MM.1S (cell line): ENCODE data around the gene CDH5.

ENCODE experiments used
- DNase-seq: peaks from one replicate; pipeline ENCODE4 v3.0.0-alpha.2; 2015
- H2AFZ ChIP-seq: fragments of 300-600 bp; sonication (generic); 2 replicates; pipeline ENCODE4 v1.6.0; 2016; ENCODE audit warnings: antibody characterized with exemption, low read length
- H3F3A ChIP-seq: fragments of 300-600 bp; sonication (generic); 2 replicates; pipeline ENCODE4 v1.6.1; 2016; ENCODE audit warnings: mild to moderate bottlenecking, antibody characterized with exemption, low read length, moderate library complexity, mixed read lengths; ENCODE audit not compliant: insufficient read depth
- H3K27ac ChIP-seq: fragments of 300-600 bp; sonication (generic); 2 replicates; pipeline ENCODE4 v1.5.1; 2016; ENCODE audit warnings: mild to moderate bottlenecking, low read length
- H3K27me3 ChIP-seq: fragments of 300-600 bp; sonication (generic); replicated peaks from 2 replicates; pipeline ENCODE4 v1.6.0; 2016; ENCODE audit warnings: low read length; ENCODE audit not compliant: insufficient read depth
- H3K36me3 ChIP-seq: fragments of 300-600 bp; sonication (generic); replicated peaks from 2 replicates; pipeline ENCODE4 v1.6.1; 2016; ENCODE audit warnings: mild to moderate bottlenecking, low read length, mixed read lengths; ENCODE audit not compliant: insufficient read depth
- H3K4me1 ChIP-seq: fragments of 300-600 bp; sonication (generic); 2 replicates; pipeline ENCODE4 v1.6.1; 2016; ENCODE audit warnings: low read length, mixed read lengths
- H3K4me2 ChIP-seq: fragments of 300-600 bp; sonication (generic); 2 replicates; pipeline ENCODE4 v1.6.0; 2016; ENCODE audit warnings: low read depth, low read length
- H3K4me3 ChIP-seq: fragments of 300-600 bp; sonication (generic); 2 replicates; pipeline ENCODE4 v1.5.1; 2016; ENCODE audit warnings: low read length, mixed read lengths
- H3K79me2 ChIP-seq: fragments of 300-600 bp; sonication (generic); 2 replicates; pipeline ENCODE4 v1.6.1; 2016; ENCODE audit warnings: mixed run types, low read length, mixed read lengths
- H3K9ac ChIP-seq: fragments of 300-600 bp; sonication (generic); 2 replicates; pipeline ENCODE4 v1.6.1; 2016; ENCODE audit warnings: low read length, mixed read lengths
- H3K9me2 ChIP-seq: fragments of 300-600 bp; sonication (generic); replicated peaks from 2 replicates; pipeline ENCODE4 v1.6.1; 2016; ENCODE audit warnings: mild to moderate bottlenecking, low read length, mixed read lengths; ENCODE audit not compliant: insufficient read depth
- H3K9me3 ChIP-seq: fragments of 300-600 bp; sonication (generic); replicated peaks from 2 replicates; pipeline ENCODE4 v1.6.1; 2016; ENCODE audit warnings: mild to moderate bottlenecking, low read length, mixed read lengths; ENCODE audit not compliant: insufficient read depth
- H4K20me1 ChIP-seq: fragments of 300-600 bp; sonication (generic); 2 replicates; pipeline ENCODE4 v1.6.1; 2016; ENCODE audit warnings: mild to moderate bottlenecking, low read length, moderate library complexity, mixed read lengths; ENCODE audit not compliant: insufficient read depth
- EZH2 ChIP-seq: fragments of 300-600 bp; sonication (generic); optimal IDR thresholded peaks from 2 replicates; pipeline ENCODE3; 2017; ENCODE audit warnings: low read depth, mild to moderate bottlenecking, antibody characterized with exemption, low read length, mixed read lengths
- EZH2phosphoT487 ChIP-seq: fragments of 300-600 bp; sonication (generic); IDR thresholded peaks from 2 replicates; pipeline ENCODE4 v1.6.1; 2018; ENCODE audit warnings: antibody characterized with exemption, low read length
- TF ChIP-seq, protein P1 (sequence below): fragments of 300-600 bp; sonication (generic); IDR thresholded peaks from 2 replicates; pipeline ENCODE4 v1.5.1; 2016; ENCODE audit warnings: antibody characterized with exemption, low read length, mixed read lengths

Gene CDH5

DNA sequence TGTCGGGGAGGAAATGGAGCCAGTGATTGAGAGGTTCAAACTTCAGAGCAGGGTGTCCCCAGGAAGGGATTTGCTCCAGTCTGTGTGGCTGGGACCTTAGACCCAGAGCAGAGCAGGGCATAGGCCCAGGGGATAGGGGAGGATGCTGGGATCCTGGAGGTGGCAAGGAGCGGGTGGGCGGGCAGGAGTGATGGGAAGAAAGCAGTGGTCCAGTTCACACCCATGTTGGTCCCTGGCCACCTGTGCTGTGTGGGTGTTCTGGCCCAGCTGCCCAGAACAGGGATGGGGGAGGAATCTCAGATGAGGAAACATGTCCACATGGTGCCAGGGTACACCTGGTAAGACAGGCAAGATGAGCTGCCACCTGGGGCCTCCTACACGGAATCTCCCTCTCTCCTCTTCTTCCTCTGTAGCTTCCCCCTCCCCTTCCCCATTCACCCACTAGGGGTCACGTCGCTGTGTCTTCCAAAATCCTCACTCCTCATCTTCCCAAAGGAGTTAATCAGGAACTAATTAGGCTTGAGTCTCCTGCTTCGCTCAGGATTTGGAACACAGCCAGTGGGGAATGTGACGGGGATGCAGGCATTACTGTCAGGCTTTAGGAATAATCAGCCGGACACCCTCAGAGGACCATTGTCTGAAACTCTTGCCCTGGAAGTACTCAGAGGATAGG is 62.9 kb downstream of the CDH5 start:
- no peak for DNase-seq

DNA sequence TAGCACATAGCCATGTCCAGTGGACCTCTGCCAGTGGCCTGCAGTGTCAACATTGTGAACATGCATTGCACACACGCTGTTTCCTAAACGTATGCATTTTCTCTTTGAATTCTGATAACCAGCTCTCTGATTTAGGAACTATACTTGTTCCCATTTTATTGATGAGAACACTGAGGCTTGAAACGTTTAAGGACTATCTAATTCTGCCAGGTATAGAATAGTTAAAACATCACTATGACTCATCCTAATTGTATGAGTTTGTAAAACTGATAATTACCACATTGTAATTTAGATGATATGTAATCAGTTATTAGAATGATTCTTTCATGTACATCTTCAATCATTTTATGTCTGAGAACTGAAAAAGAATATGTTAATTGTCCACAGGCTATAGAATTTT is 63.7 kb downstream of the CDH5 start:
- Histone ChIP-seq H3K4me1 (no peaks in the 10 kb centered on the region), H3K27me3 (peaks cover 29% of the 10 kb centered on the region)

More for the DNA sequence above, 62.9 kb downstream of the CDH5 start:
- H3F3A ChIP-seq = no peaks in the 10 kb centered on the region
- H2AFZ ChIP-seq = no peak overlapping the region
- H3K36me3 ChIP-seq = no peaks in the 10 kb centered on the region
- H3K4me2 ChIP-seq = no peak overlapping the region
- H3K27ac ChIP-seq = no peak overlapping the region
- no peaks in the 10 kb centered on the region for H3K79me2 ChIP-seq
- no peaks in the 10 kb centered on the region for H3K9me3 ChIP-seq
- no peak overlapping the region for H3K9ac ChIP-seq
- H4K20me1 ChIP-seq = no peaks in the 10 kb centered on the region
- no peaks in the 10 kb centered on the region for H3K9me2 ChIP-seq
- TF ChIP-seq, protein P1, sequence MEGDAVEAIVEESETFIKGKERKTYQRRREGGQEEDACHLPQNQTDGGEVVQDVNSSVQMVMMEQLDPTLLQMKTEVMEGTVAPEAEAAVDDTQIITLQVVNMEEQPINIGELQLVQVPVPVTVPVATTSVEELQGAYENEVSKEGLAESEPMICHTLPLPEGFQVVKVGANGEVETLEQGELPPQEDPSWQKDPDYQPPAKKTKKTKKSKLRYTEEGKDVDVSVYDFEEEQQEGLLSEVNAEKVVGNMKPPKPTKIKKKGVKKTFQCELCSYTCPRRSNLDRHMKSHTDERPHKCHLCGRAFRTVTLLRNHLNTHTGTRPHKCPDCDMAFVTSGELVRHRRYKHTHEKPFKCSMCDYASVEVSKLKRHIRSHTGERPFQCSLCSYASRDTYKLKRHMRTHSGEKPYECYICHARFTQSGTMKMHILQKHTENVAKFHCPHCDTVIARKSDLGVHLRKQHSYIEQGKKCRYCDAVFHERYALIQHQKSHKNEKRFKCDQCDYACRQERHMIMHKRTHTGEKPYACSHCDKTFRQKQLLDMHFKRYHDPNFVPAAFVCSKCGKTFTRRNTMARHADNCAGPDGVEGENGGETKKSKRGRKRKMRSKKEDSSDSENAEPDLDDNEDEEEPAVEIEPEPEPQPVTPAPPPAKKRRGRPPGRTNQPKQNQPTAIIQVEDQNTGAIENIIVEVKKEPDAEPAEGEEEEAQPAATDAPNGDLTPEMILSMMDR = no peak
- TF ChIP-seq EZH2 (no peak), EZH2phosphoT487 (no peak)
- peaks cover 29% of the 10 kb centered on the region for H3K27me3 ChIP-seq
- H3K4me3 ChIP-seq = no peak overlapping the region
- no peaks in the 10 kb centered on the region for H3K4me1 ChIP-seq

DNA sequence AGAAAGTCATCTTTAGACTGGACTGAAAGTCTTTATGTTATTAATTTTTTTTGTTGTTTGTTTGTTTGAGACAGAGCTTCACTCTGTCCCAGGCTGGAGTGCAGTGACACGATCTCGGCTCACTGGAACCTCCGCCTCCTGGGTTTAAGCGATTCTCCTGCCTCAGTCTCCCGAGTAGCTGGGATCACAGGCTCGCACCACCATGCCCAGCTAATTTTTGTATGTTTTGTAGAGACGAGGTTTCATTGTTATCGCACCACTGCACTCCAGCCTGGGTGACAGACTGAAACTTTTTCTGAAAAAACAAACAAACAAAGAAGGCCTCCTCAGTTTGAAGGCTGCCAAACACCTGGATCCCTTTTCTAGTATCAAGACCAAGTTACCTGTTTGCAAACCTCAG is 65.3 kb downstream of the CDH5 start:
- H3K27ac ChIP-seq = no peak overlapping the region
- no peaks in the 10 kb centered on the region for H4K20me1 ChIP-seq
- peaks cover 22% of the 10 kb centered on the region for H3K27me3 ChIP-seq
- no peaks in the 10 kb centered on the region for H3K9me2 ChIP-seq
- no peak for DNase-seq
- H3K9me3 ChIP-seq = no peaks in the 10 kb centered on the region
- H3K9ac ChIP-seq = no peak overlapping the region
- no peak overlapping the region for H2AFZ ChIP-seq
- no peaks in the 10 kb centered on the region for H3F3A ChIP-seq
- TF ChIP-seq EZH2 (no peak), EZH2phosphoT487 (no peak)
- TF ChIP-seq, protein P1 = no peak
- H3K36me3 ChIP-seq = no peaks in the 10 kb centered on the region
- peaks cover 5% of the 10 kb centered on the region for H3K4me1 ChIP-seq
- no peak overlapping the region for H3K4me2 ChIP-seq
- no peaks in the 10 kb centered on the region for H3K79me2 ChIP-seq
- H3K4me3 ChIP-seq = no peak overlapping the region

More for the DNA sequence above, 63.7 kb downstream of the CDH5 start:
- no peak for DNase-seq
- Histone ChIP-seq H4K20me1 (no peaks in the 10 kb centered on the region), H3K36me3 (no peaks in the 10 kb centered on the region), H3K4me3 (no peak overlapping the region), H2AFZ (no peak overlapping the region), H3K79me2 (no peaks in the 10 kb centered on the region), H3K9me3 (no peaks in the 10 kb centered on the region), H3K9me2 (no peaks in the 10 kb centered on the region), H3K9ac (no peak overlapping the region), H3K27ac (no peak overlapping the region), H3K4me2 (no peak overlapping the region), H3F3A (no peaks in the 10 kb centered on the region)
- TF ChIP-seq EZH2phosphoT487 (no peak), EZH2 (no peak)
- TF ChIP-seq, protein P1 = no peak
